ENCODE data around the gene GRPEL2.
"Not testable (repeated sequence)": the region's sequence is repeated elsewhere in the genome, so short reads cannot be mapped to it uniquely, and the experiment has no call there.

GRPEL2 gene

GRCh38 chr5:149381261-149381985 is 36.1 kb downstream of the GRPEL2 start:
- DNase-seq (ENCODE audit: insufficient read length, low spot score) (no peak), FAIRE-seq (no peak)
- TF ChIP-seq POLR2A (IDR thresholded peaks at IDR 0.05; ENCODE audit: low read depth, low read length): no peak

GRCh38 chr5:149381986-149382338 is 36.7 kb downstream of the GRPEL2 start:
- no peak for TF ChIP-seq POLR2A (IDR thresholded peaks at IDR 0.05; ENCODE audit: low read depth, low read length)
- FAIRE-seq (no peak), DNase-seq (ENCODE audit: insufficient read length, low spot score) (peak; percentile 83)

- DNase-seq (ENCODE audit: insufficient read length, low spot score): no peak
- no peak for TF ChIP-seq POLR2A (IDR thresholded peaks at IDR 0.05; ENCODE audit: low read depth, low read length)
- FAIRE-seq: no peak
These were observed 37.4 kb downstream of the GRPEL2 start for GRCh38 chr5:149382517-149383220.

GRCh38 chr5:149383399-149383798 is 38.1 kb downstream of the GRPEL2 start:
- no peak for DNase-seq (ENCODE audit: insufficient read length, low spot score)
- no peak for FAIRE-seq
- TF ChIP-seq POLR2A (IDR thresholded peaks at IDR 0.05; ENCODE audit: low read depth, low read length): no peak

GRCh38 chr5:149386166-149386565 is 40.9 kb downstream of the GRPEL2 start:
- TF ChIP-seq POLR2A (IDR thresholded peaks at IDR 0.05; ENCODE audit: low read depth, low read length): no peak
- FAIRE-seq: no peak

GRCh38 chr5:149387081-149387631 is 41.9 kb downstream of the GRPEL2 start:
- DNase-seq (ENCODE audit: insufficient read length, low spot score) (no peak), FAIRE-seq (no peak)
- TF ChIP-seq POLR2A (IDR thresholded peaks at IDR 0.05; ENCODE audit: low read depth, low read length): no peak

More at GRCh38 chr5:149386166-149386565, 40.9 kb downstream of the GRPEL2 start:
- DNase-seq (ENCODE audit: insufficient read length, low spot score): no peak

GRCh38 chr5:149387982-149388381 is 42.7 kb downstream of the GRPEL2 start:
- DNase-seq (ENCODE audit: insufficient read length, low spot score) (no peak), FAIRE-seq (no peak)
- TF ChIP-seq POLR2A (IDR thresholded peaks at IDR 0.05; ENCODE audit: low read depth, low read length): no peak

- no peak for TF ChIP-seq POLR2A (IDR thresholded peaks at IDR 0.05; ENCODE audit: low read depth, low read length)
- no peak for DNase-seq (ENCODE audit: insufficient read length, low spot score)
- no peak for FAIRE-seq
These were observed 43.3 kb downstream of the GRPEL2 start for GRCh38 chr5:149388498-149389190.

GRCh38 chr5:149389552-149390495 is 44.5 kb downstream of the GRPEL2 start:
- TF ChIP-seq POLR2A (IDR thresholded peaks at IDR 0.05; ENCODE audit: low read depth, low read length): no peak
- FAIRE-seq (no peak), DNase-seq (ENCODE audit: insufficient read length, low spot score) (no peak)

GRCh38 chr5:149391076-149391475 is 45.8 kb downstream of the GRPEL2 start:
- FAIRE-seq: not testable (repeated sequence)

GRCh38 chr5:149391524-149391923 is 46.2 kb downstream of the GRPEL2 start:
- no peak for DNase-seq (ENCODE audit: insufficient read length, low spot score)
- no peak for FAIRE-seq

More at GRCh38 chr5:149391076-149391475, 45.8 kb downstream of the GRPEL2 start:
- not testable (repeated sequence) for DNase-seq (ENCODE audit: insufficient read length, low spot score)

GRCh38 chr5:149392718-149393117 is 47.4 kb downstream of the GRPEL2 start:
- no peak for TF ChIP-seq POLR2A (IDR thresholded peaks at IDR 0.05; ENCODE audit: low read depth, low read length)
- DNase-seq (ENCODE audit: insufficient read length, low spot score) (peak; percentile 65), FAIRE-seq (peak; percentile 6)

More at GRCh38 chr5:149391524-149391923, 46.2 kb downstream of the GRPEL2 start:
- TF ChIP-seq POLR2A (IDR thresholded peaks at IDR 0.05; ENCODE audit: low read depth, low read length): no peak

GRCh38 chr5:149394996-149395395 is 49.7 kb downstream of the GRPEL2 start:
- not testable (repeated sequence) for DNase-seq (ENCODE audit: insufficient read length, low spot score); FAIRE-seq
